HL-60 (cell line): ENCODE results near the gene CASKIN2.

Experiments
- DNase-seq, 2 experiments: peaks; one replicate each; pipeline ENCODE4 v3.0.0-alpha.2; 2010 to 2020; ENCODE audit warnings: low read depth in 1 of 2, low spot score in 1 of 2
- H3K27ac ChIP-seq: fragments of 250-450 bp; sonication (Bioruptor Pico); replicated peaks from 2 replicates; pipeline ENCODE4 v1.5.1; 2020; ENCODE audit warnings: mild to moderate bottlenecking, moderate library complexity
- H3K27me3 ChIP-seq: fragments of 250-450 bp; sonication (Bioruptor Pico); 2 replicates; pipeline ENCODE4 v1.5.1; 2021; ENCODE audit warnings: mild to moderate bottlenecking, moderate library complexity; ENCODE audit not compliant: insufficient read depth, poor library complexity, severe bottlenecking
- H3K4me3 ChIP-seq: replicated peaks from 2 replicates; pipeline ENCODE4 v1.5.1; 2011; ENCODE audit warnings: mild to moderate bottlenecking, control low read depth, low read length; ENCODE audit not compliant: insufficient read depth
- CTCF ChIP-seq: IDR thresholded peaks from one replicate; pipeline ENCODE4 v1.5.1; 2011; ENCODE audit warnings: low read length, control low read depth, inconsistent platforms; ENCODE audit not compliant: insufficient read depth
- GABPA ChIP-seq: IDR thresholded peaks from 2 replicates; pipeline ENCODE4 v1.6.1; 2012; ENCODE audit warnings: low read depth
- POLR2AphosphoS5 ChIP-seq: IDR thresholded peaks from 2 replicates; pipeline ENCODE4 v1.6.1; 2012; ENCODE audit warnings: low read depth
- REST ChIP-seq: IDR thresholded peaks from 2 replicates; pipeline ENCODE4 v1.6.1; 2012; ENCODE audit warnings: low read depth; ENCODE audit not compliant: insufficient replicate concordance
- SPI1 ChIP-seq: IDR thresholded peaks from 2 replicates; pipeline ENCODE4 v1.6.1; 2012; ENCODE audit warnings: low read depth, mild to moderate bottlenecking, borderline replicate concordance

The CASKIN2 gene

GRCh38 chr17:75535119-75535537 lies 19.8 kb upstream of the CASKIN2 start:
- Histone ChIP-seq H3K4me3 (no peak overlapping the region), H3K27ac (no peak overlapping the region), H3K27me3 (no peaks in the 10 kb centered on the region)
- TF ChIP-seq GABPA (no peak), CTCF (no peak), POLR2AphosphoS5 (no peak), REST (no peak), SPI1 (no peak)
- no peak for DNase-seq

- no peak overlapping the region for H3K27ac ChIP-seq
- no peak overlapping the region for H3K4me3 ChIP-seq
- peaks cover under 1% of the 10 kb centered on the region for H3K27me3 ChIP-seq
- DNase-seq, result no peak
- no peak for TF ChIP-seq REST
- no peak for TF ChIP-seq SPI1
- TF ChIP-seq CTCF, result no peak
- no peak for TF ChIP-seq GABPA
- TF ChIP-seq POLR2AphosphoS5, result no peak
Observed at GRCh38 chr17:75531721-75532072, 16.4 kb upstream of the CASKIN2 start.

- no peak for DNase-seq
- Histone ChIP-seq H3K4me3 (no peak overlapping the region), H3K27ac (no peak overlapping the region), H3K27me3 (peaks cover 4% of the 10 kb centered on the region)
- TF ChIP-seq SPI1 (no peak), CTCF (no peak), REST (no peak), GABPA (no peak), POLR2AphosphoS5 (no peak)
Observed at GRCh38 chr17:75530837-75531720, 15.7 kb upstream of the CASKIN2 start.
